ENCODE results near the gene AMIGO1. TPM values are rescaled to one million over a fixed set of nuclear protein-coding genes. Genes with fewer than 3 reads are reported as not detected.
A peak's percentile ranks its signal among the peaks of the same experiment; 100 is the strongest.

The AMIGO1 gene
- total RNA-seq, 2 donors from 2014 or later, result 2.6 to 8.6 TPM

DNA sequence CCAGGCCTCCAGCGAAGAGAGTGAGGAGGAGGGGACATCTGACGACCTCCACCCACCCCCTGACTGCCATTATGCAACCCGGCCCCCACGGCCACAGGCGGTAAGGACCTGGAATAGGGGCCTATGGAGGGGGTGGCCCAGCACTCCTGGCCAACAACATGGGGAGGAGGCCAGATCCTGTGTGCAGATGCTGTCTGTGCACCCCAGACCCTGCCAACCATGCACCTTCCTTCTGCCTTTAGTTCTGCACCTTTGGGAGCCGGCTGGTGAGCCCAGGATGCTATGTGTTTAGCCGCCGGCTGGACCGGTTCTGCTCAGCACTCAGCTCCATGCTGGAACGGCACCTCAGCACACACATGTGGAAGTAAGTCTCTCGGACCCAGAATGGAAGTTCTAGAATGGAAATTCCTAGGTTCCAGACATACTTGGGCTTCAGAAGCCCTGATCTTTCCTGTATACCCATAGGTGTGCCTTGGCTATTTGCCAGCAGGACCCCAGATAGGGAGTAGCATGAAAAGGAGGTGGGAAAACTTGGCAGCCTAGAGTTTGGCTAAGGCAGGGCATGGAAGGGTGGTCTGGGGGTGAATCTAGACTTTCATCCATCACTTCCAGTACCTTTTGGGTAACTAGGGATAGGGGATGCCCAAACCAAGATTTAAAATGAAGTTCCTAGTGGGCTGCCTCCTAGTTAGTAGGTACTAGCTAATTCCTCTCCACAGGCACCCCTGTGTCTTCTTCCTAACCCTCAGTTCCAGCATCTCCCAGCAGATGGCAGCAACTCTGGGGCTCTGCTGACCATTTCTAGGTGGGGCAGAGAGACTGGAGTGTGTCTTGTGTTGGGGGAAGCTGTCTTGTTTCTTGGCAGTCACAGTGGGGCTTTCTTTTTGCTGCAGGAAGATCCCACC, 19.2 kb downstream of the AMIGO1 start:
- ATAC-seq (peak; percentile 41), DNase-seq (peak; percentile 67 to 79 (median 76))
- intact Hi-C loops (cut with DNase I), result no loop called here
- TF ChIP-seq POLR2A (IDR thresholded peaks at IDR 0.05) (no peak), CTCF (IDR thresholded peaks at IDR 0.05) (peak; percentile 54 to 79 (median 72))
- H3K4me3 ChIP-seq, result no peak overlapping the region
- H3K27ac ChIP-seq, result no peak overlapping the region
- no peaks in the 10 kb centered on the region for H3K27me3 ChIP-seq
- no peaks in the 10 kb centered on the region for H3K9me3 ChIP-seq
- H3K36me3 ChIP-seq (replicated peaks in 1 of 2; ENCODE audit: insufficient read depth in 1 of 2, low read depth in 2 of 2), result no peaks in the 10 kb centered on the region
- peaks cover 15% of the 10 kb centered on the region for H3K4me1 ChIP-seq
- WGBS, 2 donors, result 81 to 100% methylated on average over 2 to 11 of the region's 11 CpGs

DNA sequence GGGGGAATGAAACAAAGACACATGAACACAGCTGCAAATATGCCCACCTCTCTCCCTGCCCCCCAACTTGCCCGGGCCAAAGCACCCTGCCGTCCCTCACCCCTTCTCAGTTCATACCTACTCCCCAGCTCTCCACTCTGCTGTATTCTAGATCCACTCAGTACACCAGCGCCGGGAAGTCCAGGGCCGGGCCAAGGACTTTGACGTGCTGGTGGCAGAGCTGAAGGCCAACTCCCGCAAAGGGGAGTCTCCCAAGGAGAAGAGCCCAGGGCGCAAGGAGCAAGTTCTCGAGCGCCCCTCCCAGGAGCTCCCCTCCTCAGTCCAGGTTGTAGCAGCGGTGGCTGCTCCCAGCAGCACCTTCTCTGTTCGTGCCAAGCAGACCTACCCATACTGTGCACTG, 20.8 kb downstream of the AMIGO1 start:
- H3K27me3 ChIP-seq, result no peaks in the 10 kb centered on the region
- H3K4me1 ChIP-seq, result peaks cover 14% of the 10 kb centered on the region
- H3K27ac ChIP-seq, result no peak overlapping the region
- no peak for DNase-seq
- no peak for ATAC-seq
- intact Hi-C loops (cut with DNase I), result loop anchor here (5.0 kb wide), 1 partner anchor 39 kb away; no protein-coding TSS in a partner anchor
- TF ChIP-seq POLR2A (IDR thresholded peaks at IDR 0.05), result no peak
- no peak for TF ChIP-seq CTCF (IDR thresholded peaks at IDR 0.05)
- no peak overlapping the region for H3K4me3 ChIP-seq
- WGBS, 2 donors, result 88 to 95% methylated on average over 7 to 12 of the region's 12 CpGs
- H3K9me3 ChIP-seq, result no peaks in the 10 kb centered on the region
- H3K36me3 ChIP-seq (replicated peaks in 1 of 2; ENCODE audit: insufficient read depth in 1 of 2, low read depth in 2 of 2), result no peaks in the 10 kb centered on the region

DNA sequence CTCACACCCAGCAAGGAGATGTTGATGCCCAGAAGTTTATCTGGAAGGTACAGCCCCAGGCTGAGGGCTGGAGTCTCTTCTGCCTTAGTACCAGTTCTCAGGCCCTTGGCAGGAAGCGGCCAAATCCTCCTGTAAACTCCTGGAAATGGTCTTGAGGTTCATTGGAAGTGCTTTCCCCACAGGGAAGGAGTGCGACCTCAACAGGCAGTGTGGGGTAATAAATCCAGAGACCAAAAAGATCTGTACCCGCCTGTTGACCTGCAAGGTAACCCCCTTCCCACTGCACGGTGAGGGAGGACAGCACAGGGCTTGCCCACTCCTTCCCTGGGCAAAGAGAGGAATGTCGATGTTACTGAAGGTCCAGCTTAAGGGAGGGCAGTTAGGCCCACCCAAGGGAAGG, 21.3 kb downstream of the AMIGO1 start:
- 73 to 75% methylated on average over 5 of the region's 5 CpGs for WGBS, 2 donors
- intact Hi-C loops (cut with DNase I), result loop anchor here (5.0 kb wide), 1 partner anchor 39 kb away; no protein-coding TSS in a partner anchor
- DNase-seq, result no peak
- Histone ChIP-seq H3K27ac (no peak overlapping the region), H3K4me1 (peaks cover 11% of the 10 kb centered on the region), H3K36me3 (replicated peaks in 1 of 2; ENCODE audit: insufficient read depth in 1 of 2, low read depth in 2 of 2) (no peaks in the 10 kb centered on the region), H3K27me3 (no peaks in the 10 kb centered on the region), H3K9me3 (no peaks in the 10 kb centered on the region), H3K4me3 (no peak overlapping the region)
- no peak for TF ChIP-seq CTCF (IDR thresholded peaks at IDR 0.05)
- no peak for TF ChIP-seq POLR2A (IDR thresholded peaks at IDR 0.05)
- ATAC-seq, result no peak

- H3K9me3 ChIP-seq, result no peaks in the 10 kb centered on the region
- no peak overlapping the region for H3K27ac ChIP-seq
- H3K4me1 ChIP-seq, result peaks cover 15% of the 10 kb centered on the region
- H3K36me3 ChIP-seq (replicated peaks in 1 of 2; ENCODE audit: insufficient read depth in 1 of 2, low read depth in 2 of 2), result no peaks in the 10 kb centered on the region
- no peak overlapping the region for H3K4me3 ChIP-seq
- intact Hi-C loops (cut with DNase I), result loop anchor here (5.0 kb wide), 1 partner anchor 40 kb away; no protein-coding TSS in a partner anchor
- no peak for DNase-seq
- TF ChIP-seq CTCF (IDR thresholded peaks at IDR 0.05), result no peak
- no peak for TF ChIP-seq POLR2A (IDR thresholded peaks at IDR 0.05)
- no peak for ATAC-seq
- no peaks in the 10 kb centered on the region for H3K27me3 ChIP-seq
- WGBS, 2 donors, result 80% methylated on average over 5 of the region's 5 CpGs; no CpG with 5 or more reads in 1 of the 2 donors
Measured at GRCh38 chr1:109487261-109487660, 22.3 kb downstream of the AMIGO1 start.

All from body of pancreas (tissue), 4 donors.